IMR-90 (cell line): Measurements from ENCODE around the gene CDH13. TPM values are rescaled to one million over a fixed set of nuclear protein-coding genes. Genes with fewer than 3 reads are reported as not detected.

Experiments
- ATAC-seq: fragments of 200-7000 bp; cut with Tn5 transposase; 2 replicates; pipeline ENCODE4 v1.9.1; 2020; ENCODE audit warnings: low read depth, mild to moderate bottlenecking, moderate library complexity
- BruUV-seq: library from RNA; stranded (reverse); fragments of 400-500 nt; replicated peaks from 2 replicates; lab custom pipeline; 2021; lab: Mats Ljungman, UMichigan
- CTCF ChIA-PET: fragments of 300-600 bp; formaldehyde crosslinking; extraction: SDS; loops from one replicate; lab custom pipeline; 2021; ENCODE audit warnings: antibody characterized with exemption; lab: Yijun Ruan, JAX
- POLR2A ChIA-PET: fragments of 300-600 bp; sonication (Branson Sonifier 250); formaldehyde crosslinking; loops from one replicate; lab custom pipeline; 2022; ENCODE audit warnings: antibody characterized with exemption; ENCODE audit not compliant: unreplicated experiment; lab: Charles Lee
- DNase-seq: peaks from one replicate; pipeline ENCODE4 v3.0.0; 2013
- H2AFZ ChIP-seq: replicated peaks from 2 replicates; pipeline ENCODE3; 2013; ENCODE audit warnings: low read length, mild to moderate bottlenecking; ENCODE audit not compliant: poor library complexity
- H2AK5ac ChIP-seq: 2 replicates; pipeline ENCODE4 v1.6.1; 2013; ENCODE audit warnings: low read depth, low read length, inconsistent platforms
- H2AK9ac ChIP-seq: replicated peaks from 2 replicates; pipeline ENCODE3; 2013; ENCODE audit warnings: mild to moderate bottlenecking, low read depth, low read length, moderate library complexity; ENCODE audit not compliant: poor library complexity
- H2BK120ac ChIP-seq: 2 replicates; pipeline ENCODE4 v1.6.1; 2013; ENCODE audit warnings: low read depth, low read length, inconsistent platforms
- H2BK15ac ChIP-seq: 3 replicates; pipeline ENCODE4 v1.6.1; 2013; ENCODE audit warnings: low read depth, low read length, inconsistent platforms
- H2BK20ac ChIP-seq: 2 replicates; pipeline ENCODE4 v1.6.1; 2013; ENCODE audit warnings: low read depth, mild to moderate bottlenecking, inconsistent platforms, low read length, moderate library complexity
- H2BK5ac ChIP-seq: 2 replicates; pipeline ENCODE4 v1.6.1; 2013; ENCODE audit warnings: mild to moderate bottlenecking, low read depth, low read length, inconsistent platforms; ENCODE audit not compliant: poor library complexity, severe bottlenecking
- H3K14ac ChIP-seq: replicated peaks from 2 replicates; pipeline ENCODE4 v1.6.1; 2013; ENCODE audit warnings: low read depth, low read length, inconsistent platforms
- H3K18ac ChIP-seq: 2 replicates; pipeline ENCODE4 v1.6.1; 2013; ENCODE audit warnings: low read depth, low read length, control low read depth
- H3K23ac ChIP-seq: 2 replicates; pipeline ENCODE4 v1.6.1; 2013; ENCODE audit warnings: low read depth, low read length, inconsistent platforms
- H3K27ac ChIP-seq: 2 replicates; pipeline ENCODE4 v1.5.1; 2013; ENCODE audit warnings: mild to moderate bottlenecking, control low read depth, low read length; ENCODE audit not compliant: insufficient read depth
- H3K27me3 ChIP-seq: 2 replicates; pipeline ENCODE4 v1.6.1; 2013; ENCODE audit warnings: low read length; ENCODE audit not compliant: control insufficient read depth, insufficient read depth
- H3K36me3 ChIP-seq: 2 replicates; pipeline ENCODE4 v1.6.1; 2013; ENCODE audit warnings: low read length, mixed read lengths; ENCODE audit not compliant: control insufficient read depth, insufficient read depth
- H3K4ac ChIP-seq: 2 replicates; pipeline ENCODE4 v1.6.1; 2013; ENCODE audit warnings: low read depth, low read length, inconsistent platforms
- H3K4me1 ChIP-seq: 2 replicates; pipeline ENCODE4 v1.6.1; 2013; ENCODE audit warnings: low read length, mixed read lengths; ENCODE audit not compliant: control insufficient read depth, insufficient read depth
- H3K4me2 ChIP-seq: 2 replicates; pipeline ENCODE4 v1.6.1; 2013; ENCODE audit warnings: low read depth, mild to moderate bottlenecking, control low read depth, low read length, moderate library complexity
- H3K4me3 ChIP-seq: 2 replicates; pipeline ENCODE4 v1.5.1; 2013; ENCODE audit warnings: low read depth, mild to moderate bottlenecking, control low read depth, low read length, moderate library complexity; ENCODE audit not compliant: insufficient read depth
- H3K56ac ChIP-seq: 2 replicates; pipeline ENCODE4 v1.6.1; 2013; ENCODE audit warnings: low read length, inconsistent platforms; ENCODE audit not compliant: insufficient read depth; ENCODE audit errors: extremely low read depth
- H3K79me1 ChIP-seq, 2 experiments: 2 replicates each; pipeline ENCODE4 v1.6.1; 2013; ENCODE audit warnings: low read length in 2 of 2, inconsistent platforms in 1 of 2, low read depth in 1 of 2
- H3K9ac ChIP-seq: 2 replicates; pipeline ENCODE4 v1.6.1; 2013; ENCODE audit warnings: low read depth, low read length, control low read depth
- H3K9me1 ChIP-seq: 2 replicates; pipeline ENCODE4 v1.6.1; 2013; ENCODE audit warnings: low read length, inconsistent platforms; ENCODE audit not compliant: insufficient read depth
- H3K9me3 ChIP-seq: 2 replicates; pipeline ENCODE4 v1.6.1; 2013; ENCODE audit warnings: low read length; ENCODE audit not compliant: control insufficient read depth, insufficient read depth
- H4K20me1 ChIP-seq: 2 replicates; pipeline ENCODE4 v1.6.1; 2013; ENCODE audit warnings: low read length, inconsistent platforms; ENCODE audit not compliant: insufficient read depth
- H4K5ac ChIP-seq: 2 replicates; pipeline ENCODE4 v1.6.1; 2013; ENCODE audit warnings: mild to moderate bottlenecking, low read depth, low read length, control low read depth
- H4K8ac ChIP-seq, 2 experiments: 2 replicates each; pipeline ENCODE4 v1.6.1; 2013; ENCODE audit warnings: low read depth in 2 of 2, low read length in 2 of 2, control low read depth in 1 of 2, inconsistent platforms in 1 of 2
- H4K91ac ChIP-seq: 2 replicates; pipeline ENCODE4 v1.6.1; 2013; ENCODE audit warnings: low read depth, low read length, inconsistent platforms; ENCODE audit not compliant: insufficient read depth
- BHLHE40 ChIP-seq: fragments of 150-350 bp; IDR thresholded peaks from 2 replicates; pipeline ENCODE4 v1.6.1; 2016; ENCODE audit warnings: mild to moderate bottlenecking, low read depth, low read length
- CTCF ChIP-seq: conservative IDR thresholded peaks from 2 replicates; pipeline ENCODE4 v1.5.1; 2012; ENCODE audit warnings: mild to moderate bottlenecking, low read depth, low read length, improper control_type of control experiment
- MAFK ChIP-seq: IDR thresholded peaks from 2 replicates; pipeline ENCODE4 v1.6.1; 2012; ENCODE audit warnings: low read depth, low read length, improper control_type of control experiment
- MXI1 ChIP-seq: IDR thresholded peaks from 2 replicates; pipeline ENCODE4 v1.6.1; 2012; ENCODE audit warnings: low read depth, mild to moderate bottlenecking, low read length, moderate library complexity, borderline replicate concordance
- NFE2L2 ChIP-seq: fragments of 150-350 bp; IDR thresholded peaks from 2 replicates; pipeline ENCODE4 v1.6.1; 2016; ENCODE audit warnings: low read depth, mild to moderate bottlenecking, low read length
- RAD21 ChIP-seq: IDR thresholded peaks from 2 replicates; pipeline ENCODE4 v1.6.1; 2012; ENCODE audit warnings: low read length, improper control_type of control experiment
- RCOR1 ChIP-seq: IDR thresholded peaks from 2 replicates; pipeline ENCODE4 v1.6.1; 2012; ENCODE audit warnings: mild to moderate bottlenecking, low read length, improper control_type of control experiment; ENCODE audit not compliant: insufficient replicate concordance
- USF2 ChIP-seq: fragments of 150-350 bp; IDR thresholded peaks from 2 replicates; pipeline ENCODE4 v1.6.1; 2017; ENCODE audit warnings: mild to moderate bottlenecking, antibody characterized with exemption, low read length, low read depth
- WGBS, 2 experiments: methylation state at CpG; one replicate each; pipeline versions ENCODE4 v1.1.5 to v1.1.7; 2013; ENCODE audit warnings: missing lambda C conversion rate in 2 of 2; ENCODE audit not compliant: insufficient read length in 1 of 2; ENCODE audit errors: extremely low coverage in 2 of 2; 5-methylcytosine and 5-hydroxymethylcytosine counted together
- dilution Hi-C: fragments of 300-500 bp; cut with HindIII; formaldehyde crosslinking; loops from one replicate; pipeline ENCODE4 v1.14.3; 2018; ENCODE audit warnings: low sequenced_read_pairs; ENCODE audit not compliant: unreplicated experiment
- in situ Hi-C: fragments of 300-500 bp; cut with MboI; formaldehyde crosslinking; loops from 3 replicates; pipeline ENCODE4 v1.14.3; 2019; ENCODE audit warnings: low sequenced_read_pairs, inconsistent platforms, mixed read lengths
- intact Hi-C: fragments of 100-400 bp; cut with micrococcal nuclease; formaldehyde crosslinking; loops from 2 replicates; pipeline ENCODE4 v1.10.0; 2022
- polyA plus RNA-seq, 3 experiments: library from polyadenylated mRNA; depleted of rRNA; stranded (reverse); fragments of >200 nt; gene quantifications; 2 replicates each; pipeline ENCODE4 v1.2.3, GENCODE V29; 2012; ENCODE audit warnings: low replicate concordance in 1 of 3
- total RNA-seq: library from RNA; depleted of rRNA; stranded (reverse); fragments of >200 nt; gene quantifications from 2 replicates; pipeline ENCODE4 v1.2.3, GENCODE V29; 2012

The CDH13 gene
- total and polyA plus RNA-seq, 2 of the 4 experiments (the other 2 are of a cell fraction) = 61.6 to 74.7 TPM

- no TSS peak for BruUV-seq
Measured at GRCh38 chr16:82755570-82756282, 129.0 kb downstream of the CDH13 start.

More at GRCh38 chr16:82755570-82756282, 129.0 kb downstream of the CDH13 start:
- TF ChIP-seq NFE2L2 (no peak), MAFK (peak; percentile 18; the same call in 1 of the 2 replicates), BHLHE40 (no peak), MXI1 (no peak), USF2 (no peak), RCOR1 (no peak), CTCF (0 out of 2 replicates have a peak, but pooled peaks have one; percentile 15), RAD21 (no peak)
- Histone ChIP-seq H3K9me1 (peaks cover 10% of the 10 kb centered on the region; the same call in 1 of the 2 replicates), H2AFZ (no peak overlapping the region), H2BK5ac (no peak overlapping the region), H4K20me1 (no peaks in the 10 kb centered on the region), H4K91ac (no peak overlapping the region), H3K18ac (no peak overlapping the region), H3K4ac (no peak overlapping the region), H3K4me3 (no peak overlapping the region), H3K36me3 (no peaks in the 10 kb centered on the region), H3K4me2 (no peak overlapping the region), H4K8ac (no peak overlapping the region), H2AK5ac (no peak overlapping the region), H3K9ac (no peak overlapping the region), H3K23ac (0 out of 2 replicates have a peak overlapping the region, but pooled peaks have one; percentile 32), H3K79me1 (peaks cover 8 to 62% of the 10 kb centered on the region in 2 experiments; a peak in 3 of 4 replicates), H3K9me3 (no peaks in the 10 kb centered on the region), H2AK9ac (no peak overlapping the region), H2BK15ac (no peak overlapping the region), H2BK20ac (0 out of 2 replicates have a peak overlapping the region, but pooled peaks have one; percentile 13), H4K5ac (no peak overlapping the region), H3K56ac (no peak overlapping the region), H3K27ac (no peak overlapping the region), H2BK120ac (no peak overlapping the region; the same call in 1 of the 2 replicates), H3K14ac (peak overlapping the region; percentile 65; the same call in 1 of the 2 replicates), H3K27me3 (no peaks in the 10 kb centered on the region), H3K4me1 (peaks cover 8% of the 10 kb centered on the region)
- dilution Hi-C loops = no loop called here
- no peak for ATAC-seq
- ChIA-PET CTCF (interaction anchor here (0.5 to 1.1 kb wide), 4 partner anchors 10 to 1777 kb away, joined by 3 to 5 read pairs (median 4); no protein-coding TSS in a partner anchor), POLR2A (no interaction called here)
- intact Hi-C loops = no loop called here
- WGBS, 2 experiments = no CpG with 5 or more reads among the region's 4 CpGs
- in situ Hi-C loops = no loop called here
- no peak for DNase-seq
